ENCODE data around the gene SIN3B.

SIN3B gene

GRCh38 chr19:16887353-16888265 lies 58.4 kb downstream of the SIN3B start:
- in situ Hi-C loops (cut with MboI; ENCODE audit: low sequenced_read_pairs) = no loop called here

- in situ Hi-C loops (cut with MboI; ENCODE audit: low sequenced_read_pairs) = no loop called here
Measured at GRCh38 chr19:16888629-16889365, 59.6 kb downstream of the SIN3B start, which contains the start of gene F2RL3. Gene F2RL3, plus strand, starts transcription at chr19:16888999. Its CDS starts 191 bp downstream, at chr19:16889190.

GRCh38 chr19:16889366-16889882 lies 60.2 kb downstream of the SIN3B start:
- in situ Hi-C loops (cut with MboI; ENCODE audit: low sequenced_read_pairs) = no loop called here

- in situ Hi-C loops (cut with MboI; ENCODE audit: low sequenced_read_pairs) = no loop called here
Measured at GRCh38 chr19:16889883-16890460, 60.8 kb downstream of the SIN3B start.

- in situ Hi-C loops (cut with MboI; ENCODE audit: low sequenced_read_pairs) = no loop called here
Measured at GRCh38 chr19:16890461-16891184, 61.4 kb downstream of the SIN3B start.

GRCh38 chr19:16891696-16892382 lies 62.6 kb downstream of the SIN3B start:
- in situ Hi-C loops (cut with MboI; ENCODE audit: low sequenced_read_pairs) = no loop called here

GRCh38 chr19:16892436-16892835 lies 63.2 kb downstream of the SIN3B start:
- in situ Hi-C loops (cut with MboI; ENCODE audit: low sequenced_read_pairs) = no loop called here

GRCh38 chr19:16892868-16893685 lies 63.9 kb downstream of the SIN3B start:
- in situ Hi-C loops (cut with MboI; ENCODE audit: low sequenced_read_pairs) = no loop called here

GRCh38 chr19:16893686-16893989 lies 64.4 kb downstream of the SIN3B start:
- in situ Hi-C loops (cut with MboI; ENCODE audit: low sequenced_read_pairs) = no loop called here

GRCh38 chr19:16894080-16894479 lies 64.9 kb downstream of the SIN3B start:
- in situ Hi-C loops (cut with MboI; ENCODE audit: low sequenced_read_pairs) = no loop called here

- in situ Hi-C loops (cut with MboI; ENCODE audit: low sequenced_read_pairs) = no loop called here
Measured at GRCh38 chr19:16895467-16896145, 66.4 kb downstream of the SIN3B start.

GRCh38 chr19:16896146-16897028 lies 67.2 kb downstream of the SIN3B start:
- in situ Hi-C loops (cut with MboI; ENCODE audit: low sequenced_read_pairs) = no loop called here

GRCh38 chr19:16897029-16897855 lies 68.0 kb downstream of the SIN3B start:
- in situ Hi-C loops (cut with MboI; ENCODE audit: low sequenced_read_pairs) = no loop called here

- in situ Hi-C loops (cut with MboI; ENCODE audit: low sequenced_read_pairs) = no loop called here
Measured at GRCh38 chr19:16897856-16898161, 68.6 kb downstream of the SIN3B start.

- in situ Hi-C loops (cut with MboI; ENCODE audit: low sequenced_read_pairs) = no loop called here
Measured at GRCh38 chr19:16898361-16899015, 69.3 kb downstream of the SIN3B start.

- in situ Hi-C loops (cut with MboI; ENCODE audit: low sequenced_read_pairs) = no loop called here
Measured at GRCh38 chr19:16899566-16900075, 70.4 kb downstream of the SIN3B start.

Measured in HL-60/S4 treated with phorbol 12-myristate 13-acetate at 8.2 ng/mL for 4 days and 3 days (cell line).